Measurements from ENCODE around the gene OLAH.

OLAH gene

GRCh38 chr10:15122477-15123030, 78.8 kb downstream of the OLAH start:
- no peaks in the 10 kb centered on the region for H3K27me3 ChIP-seq (ENCODE audit: insufficient read depth, low read depth, severe bottlenecking)

More at GRCh38 chr10:15122477-15123030, 78.8 kb downstream of the OLAH start:
- TF ChIP-seq CTCF (IDR thresholded peaks at IDR 0.05; ENCODE audit: low read depth, low read length): no peak
- Histone ChIP-seq H3K4me3 (ENCODE audit: low read depth, low read length) (no peak overlapping the region), H3K9me3 (ENCODE audit: severe bottlenecking) (no peaks in the 10 kb centered on the region), H3K27ac (no peak overlapping the region), H3K36me3 (no peaks in the 10 kb centered on the region; the same call in 1 of the 2 replicates)
- no peak for DNase-seq

Data from WERI-Rb-1 (cell line).